Keratinocyte (primary cell): ENCODE results near the gene KCNJ6. TPM values are rescaled to one million over a fixed set of nuclear protein-coding genes. Genes with fewer than 3 reads are reported as not detected.

Source experiments
- DNase-seq: peaks from one replicate; pipeline ENCODE4 v3.0.0-alpha.2; 2011; ENCODE audit warnings: low read depth, missing footprints, low spot score
- FAIRE-seq: peaks from 2 replicates; lab custom pipeline; 2011; peaks lifted over from hg19 to GRCh38; lab: Jason Lieb, UNC
- H2AFZ ChIP-seq: 2 replicates; pipeline ENCODE4 v1.6.0; 2012; ENCODE audit warnings: low read length, control low read depth, inconsistent platforms; ENCODE audit not compliant: control insufficient read depth
- H3K27ac ChIP-seq: 2 replicates; pipeline ENCODE4 v1.5.1; 2011; ENCODE audit warnings: low read length; ENCODE audit not compliant: control insufficient read depth, insufficient read depth
- H3K27me3 ChIP-seq: 3 replicates; pipeline ENCODE4 v1.6.0; 2011; ENCODE audit warnings: low read length; ENCODE audit not compliant: control insufficient read depth, insufficient read depth; ENCODE audit errors: extremely low read depth
- H3K36me3 ChIP-seq, 2 experiments: 2 replicates in 1 of 2; 3 replicates in 1 of 2; pipeline ENCODE4 v1.5.1; 2011; ENCODE audit warnings: low read length in 2 of 2, mild to moderate bottlenecking in 1 of 2; ENCODE audit not compliant: control insufficient read depth in 2 of 2, insufficient read depth in 2 of 2; ENCODE audit errors: extremely low read depth in 1 of 2
- H3K4me1 ChIP-seq: 3 replicates; pipeline ENCODE4 v1.5.1; 2011; ENCODE audit warnings: low read length; ENCODE audit not compliant: control insufficient read depth, insufficient read depth; ENCODE audit errors: extremely low read depth
- H3K4me2 ChIP-seq: 3 replicates; pipeline ENCODE4 v1.6.0; 2011; ENCODE audit warnings: low read depth, low read length; ENCODE audit not compliant: control insufficient read depth, insufficient read depth; ENCODE audit errors: extremely low read depth
- H3K4me3 ChIP-seq, 3 experiments: fragments of 200-600 bp in 1 of 3; sonication (generic) in 1 of 3; 2 replicates in 2 of 3; 3 replicates in 1 of 3; pipeline ENCODE4 v1.5.1; 2011 to 2016; ENCODE audit warnings: low read length in 3 of 3, mild to moderate bottlenecking in 3 of 3, control low read depth in 2 of 3, inconsistent platforms in 1 of 3, low read depth in 1 of 3, mixed read lengths in 1 of 3, mixed run types in 1 of 3, moderate library complexity in 1 of 3; ENCODE audit not compliant: control insufficient read depth in 2 of 3, insufficient read depth in 2 of 3; ENCODE audit errors: extremely low read depth in 1 of 3
- H3K79me2 ChIP-seq: 2 replicates; pipeline ENCODE4 v1.6.0; 2012; ENCODE audit warnings: low read length; ENCODE audit not compliant: control insufficient read depth, insufficient read depth
- H3K9ac ChIP-seq: 3 replicates; pipeline ENCODE4 v1.6.0; 2011; ENCODE audit warnings: low read length; ENCODE audit not compliant: control insufficient read depth, insufficient read depth; ENCODE audit errors: extremely low read depth
- H3K9me1 ChIP-seq: 3 replicates; pipeline ENCODE4 v1.6.0; 2011; ENCODE audit warnings: low read length; ENCODE audit not compliant: control insufficient read depth, insufficient read depth; ENCODE audit errors: extremely low read depth
- H3K9me3 ChIP-seq: 2 replicates; pipeline ENCODE4 v1.5.1; 2012; ENCODE audit warnings: low read depth, low read length; ENCODE audit not compliant: control insufficient read depth
- H4K20me1 ChIP-seq: 3 replicates; pipeline ENCODE4 v1.6.0; 2011; ENCODE audit warnings: low read length; ENCODE audit not compliant: control insufficient read depth, insufficient read depth; ENCODE audit errors: extremely low read depth
- CTCF ChIP-seq, 3 experiments: IDR thresholded peaks in 1 of 3; conservative IDR thresholded peaks in 1 of 3; optimal IDR thresholded peaks in 1 of 3; 2 replicates in 2 of 3; 3 replicates in 1 of 3; pipeline versions ENCODE3 to v1.5.1; 2011; ENCODE audit warnings: low read length in 3 of 3, mild to moderate bottlenecking in 3 of 3, moderate library complexity in 2 of 3, control low read depth in 1 of 3, inconsistent platforms in 1 of 3; ENCODE audit not compliant: insufficient read depth in 2 of 3; ENCODE audit errors: extremely low read depth in 1 of 3
- EZH2 ChIP-seq: IDR thresholded peaks from one replicate; pipeline ENCODE4 v1.6.1; 2012; ENCODE audit warnings: inconsistent platforms, mild to moderate bottlenecking, low read length, moderate library complexity
- dilution Hi-C: fragments of 300-500 bp; cut with MboI; formaldehyde crosslinking; loops from one replicate; pipeline ENCODE4 v1.7.0; 2020; ENCODE audit warnings: low sequenced_read_pairs; ENCODE audit not compliant: extremely low pct_ligation_motif_present
- polyA plus RNA-seq, 5 experiments: library from polyadenylated mRNA; depleted of rRNA in 3 of 5; stranded (reverse) in 3 of 5; stranded (forward) in 1 of 5; unstranded in 1 of 5; fragments of >200 nt; gene quantifications; 1 replicate in 1 of 5; 2 replicates in 3 of 5; 3 replicates in 1 of 5; pipeline versions ENCODE4 v1.2.1 to v1.2.3, GENCODE V29; 2011 to 2012; ENCODE audit warnings: missing spikeins in 2 of 5, low read depth in 1 of 5, low replicate concordance in 1 of 5

KCNJ6 gene
- polyA plus RNA-seq, 1 donor (not counting 4 experiments of a cell fraction or from before 2014, with no cell fraction given) = not detected

DNA sequence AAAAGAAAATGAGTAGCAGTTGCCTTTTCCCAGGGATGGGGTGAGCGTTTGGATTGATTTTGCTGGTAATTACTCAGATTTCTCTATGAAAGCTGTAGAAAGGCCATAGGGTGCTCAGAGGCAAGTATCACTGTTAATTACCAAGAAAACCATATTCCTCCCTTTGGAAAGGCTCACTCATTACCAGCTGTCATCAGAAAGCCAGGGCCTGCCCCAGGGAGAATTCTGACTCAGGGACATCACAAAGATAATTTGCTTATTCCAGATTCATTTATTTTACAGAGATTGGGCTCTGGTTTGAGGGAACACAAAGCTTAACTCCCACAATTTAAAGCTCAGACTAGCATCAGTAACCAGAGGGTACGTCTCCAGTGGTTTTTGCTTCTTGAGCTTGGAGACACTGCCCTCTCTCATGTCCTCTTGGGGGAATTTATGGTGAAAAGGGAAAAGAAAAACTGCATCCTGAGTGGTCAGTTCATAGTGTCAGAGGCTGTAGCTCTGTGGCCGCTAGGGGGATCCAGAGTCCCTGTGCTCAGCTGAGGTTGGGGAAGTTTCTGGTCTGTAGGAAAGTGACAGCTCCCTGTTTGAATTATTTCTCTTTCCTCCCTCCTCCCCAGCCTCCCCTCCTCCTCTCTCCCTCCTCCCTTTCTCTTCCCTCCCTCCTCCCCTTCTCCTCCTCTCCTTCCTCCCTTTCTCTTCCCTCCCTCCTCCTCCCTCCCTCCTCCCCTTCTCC is 204.3 kb downstream of the KCNJ6 start:
- no peak overlapping the region for H3K27ac ChIP-seq
- H3K79me2 ChIP-seq = no peaks in the 10 kb centered on the region
- H3K36me3 ChIP-seq = no peaks in the 10 kb centered on the region
- H2AFZ ChIP-seq = no peak overlapping the region
- H3K9me3 ChIP-seq = no peaks in the 10 kb centered on the region
- no peaks in the 10 kb centered on the region for H3K27me3 ChIP-seq
- H4K20me1 ChIP-seq = no peaks in the 10 kb centered on the region
- no peak overlapping the region for H3K4me3 ChIP-seq
- H3K9me1 ChIP-seq = no peaks in the 10 kb centered on the region
- no peaks in the 10 kb centered on the region for H3K4me1 ChIP-seq
- H3K9ac ChIP-seq = no peak overlapping the region
- H3K4me2 ChIP-seq = no peak overlapping the region
- FAIRE-seq (peak; percentile 82), DNase-seq (no peak)
- dilution Hi-C loops = loop anchor here (25.0 kb wide), 1 partner anchor 200 kb away; the partner anchor contains the start of gene KCNJ6
- TF ChIP-seq CTCF (optimal IDR thresholded peaks at IDR 0.05 in 1 of 3, IDR thresholded peaks at IDR 0.05 in 1 of 3, conservative IDR thresholded peaks at IDR 0.05 in 1 of 3; ENCODE audit: extremely low read depth in 1 of 3, insufficient read depth in 2 of 3, low read length in 3 of 3) = peak; percentile 89 to 96 (median 93)
- no peak for TF ChIP-seq EZH2

DNA sequence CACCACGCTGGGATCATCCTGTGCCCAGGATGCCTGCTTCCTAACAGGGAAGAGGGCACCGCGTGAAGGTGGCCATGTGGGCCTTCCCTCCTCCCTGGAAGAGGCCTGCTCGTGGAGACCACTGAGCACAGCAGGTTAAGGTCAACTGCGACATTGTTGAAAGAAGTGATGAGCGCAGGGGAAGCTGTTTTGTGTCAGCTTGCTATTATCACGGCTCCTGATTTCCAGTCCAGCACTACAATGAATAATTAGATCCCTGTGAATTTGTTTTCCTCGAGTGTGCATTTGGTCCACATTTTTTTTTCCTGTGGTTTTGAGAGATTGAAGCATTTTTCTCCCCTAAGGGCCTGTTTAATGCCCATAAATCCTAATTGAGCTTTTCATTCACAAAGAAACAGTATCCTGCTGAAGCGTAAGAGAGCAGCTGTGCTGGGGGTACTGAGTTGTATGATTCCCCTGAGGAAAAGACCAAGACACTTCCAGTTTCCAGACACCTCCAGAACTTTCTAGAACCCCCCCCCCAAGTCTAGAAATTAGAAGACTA is 204.9 kb downstream of the KCNJ6 start:
- DNase-seq (no peak), FAIRE-seq (no peak)
- H3K9ac ChIP-seq = no peak overlapping the region
- H3K4me1 ChIP-seq = no peaks in the 10 kb centered on the region
- no peak overlapping the region for H3K4me2 ChIP-seq
- no peaks in the 10 kb centered on the region for H3K9me1 ChIP-seq
- H3K4me3 ChIP-seq = no peak overlapping the region
- no peaks in the 10 kb centered on the region for H3K36me3 ChIP-seq
- no peaks in the 10 kb centered on the region for H3K9me3 ChIP-seq
- no peaks in the 10 kb centered on the region for H4K20me1 ChIP-seq
- no peaks in the 10 kb centered on the region for H3K27me3 ChIP-seq
- no peak overlapping the region for H3K27ac ChIP-seq
- TF ChIP-seq EZH2 (no peak), CTCF (optimal IDR thresholded peaks at IDR 0.05 in 1 of 3, IDR thresholded peaks at IDR 0.05 in 1 of 3, conservative IDR thresholded peaks at IDR 0.05 in 1 of 3; ENCODE audit: extremely low read depth in 1 of 3, insufficient read depth in 2 of 3, low read length in 3 of 3) (no peak)
- no peak overlapping the region for H2AFZ ChIP-seq
- no peaks in the 10 kb centered on the region for H3K79me2 ChIP-seq
- dilution Hi-C loops = loop anchor here (25.0 kb wide), 1 partner anchor 201 kb away; the partner anchor contains the start of gene KCNJ6
